ELF-1 (cell line): ENCODE results near the gene TMCC3.
"Not testable (repeated sequence)": the region's sequence is repeated elsewhere in the genome, so short reads cannot be mapped to it uniquely, and the experiment has no call there.

Experiments used
- DNase-seq: peaks from one replicate; pipeline ENCODE4 v3.0.0-alpha.2; 2016; ENCODE audit warnings: low read depth, low spot score

Gene TMCC3, protein sequence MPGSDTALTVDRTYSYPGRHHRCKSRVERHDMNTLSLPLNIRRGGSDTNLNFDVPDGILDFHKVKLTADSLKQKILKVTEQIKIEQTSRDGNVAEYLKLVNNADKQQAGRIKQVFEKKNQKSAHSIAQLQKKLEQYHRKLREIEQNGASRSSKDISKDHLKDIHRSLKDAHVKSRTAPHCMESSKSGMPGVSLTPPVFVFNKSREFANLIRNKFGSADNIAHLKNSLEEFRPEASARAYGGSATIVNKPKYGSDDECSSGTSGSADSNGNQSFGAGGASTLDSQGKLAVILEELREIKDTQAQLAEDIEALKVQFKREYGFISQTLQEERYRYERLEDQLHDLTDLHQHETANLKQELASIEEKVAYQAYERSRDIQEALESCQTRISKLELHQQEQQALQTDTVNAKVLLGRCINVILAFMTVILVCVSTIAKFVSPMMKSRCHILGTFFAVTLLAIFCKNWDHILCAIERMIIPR

DNA sequence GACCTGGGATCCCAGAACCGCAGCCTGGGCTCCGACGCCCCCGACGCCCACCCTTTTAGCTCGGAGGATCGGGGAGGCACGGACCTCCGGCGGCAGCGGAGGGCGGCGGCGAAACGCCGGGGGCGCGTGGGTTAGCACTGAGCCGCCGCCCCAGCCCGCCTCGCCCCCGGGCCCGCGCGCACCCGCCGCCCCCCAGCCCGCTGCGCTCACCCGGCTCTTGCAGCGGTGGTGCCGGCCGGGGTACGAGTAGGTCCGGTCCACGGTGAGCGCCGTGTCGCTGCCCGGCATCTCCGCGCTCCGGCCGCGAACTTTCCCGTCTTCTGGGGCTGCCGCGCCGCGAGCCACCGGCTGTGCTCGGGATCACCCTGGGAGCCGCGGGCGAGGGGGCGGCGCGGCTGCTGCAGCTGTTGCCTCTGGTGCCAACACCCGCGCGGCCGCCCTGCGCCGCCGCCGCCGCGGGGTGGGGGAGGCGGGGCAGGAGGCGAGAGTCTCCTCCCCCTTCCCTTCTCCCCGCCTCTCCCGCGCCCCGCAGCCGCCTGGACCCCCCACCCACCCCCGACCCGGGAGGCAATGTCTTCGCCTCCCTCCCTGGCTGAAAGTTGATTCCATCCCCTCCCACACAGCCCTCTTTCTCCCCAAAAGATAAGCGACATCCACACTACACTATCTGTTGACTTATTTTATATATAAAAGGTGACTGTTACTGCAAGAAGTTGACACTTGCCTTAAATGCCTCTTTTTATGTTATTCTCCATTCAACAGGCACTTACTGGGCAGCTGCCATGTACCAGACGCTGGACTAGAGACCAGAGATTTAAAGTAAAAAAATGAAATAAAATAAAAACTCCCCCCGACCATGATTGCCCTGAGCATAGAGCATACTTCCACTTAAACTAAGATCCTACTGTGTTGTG lies at the start of gene TMCC3:
TSS of gene TMCC3 (minus strand) at position 415 of the 914 bp plus-strand sequence. CDS start at position 288, 127 bp downstream.
- peak; percentile 36 for DNase-seq

DNA sequence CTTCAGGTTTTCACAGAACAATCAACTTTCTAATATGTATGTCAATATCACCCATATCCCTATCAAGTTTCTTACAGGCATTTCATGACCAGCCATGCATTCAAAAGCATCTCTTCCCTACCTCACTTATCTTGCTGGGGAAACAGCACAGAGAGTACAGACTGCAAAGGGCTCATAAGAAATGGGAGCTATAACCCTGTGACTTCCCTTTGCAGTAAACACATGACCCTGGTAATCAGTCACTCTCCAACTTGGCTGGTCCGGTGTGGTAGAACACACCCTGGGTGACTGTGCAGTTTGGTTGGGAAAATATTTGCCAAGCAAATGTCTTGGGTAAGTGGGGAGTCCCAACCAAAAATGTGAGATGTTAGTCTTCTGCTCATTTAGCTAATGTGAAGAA lies 49.4 kb upstream of the TMCC3 start:
- no peak for DNase-seq

DNA sequence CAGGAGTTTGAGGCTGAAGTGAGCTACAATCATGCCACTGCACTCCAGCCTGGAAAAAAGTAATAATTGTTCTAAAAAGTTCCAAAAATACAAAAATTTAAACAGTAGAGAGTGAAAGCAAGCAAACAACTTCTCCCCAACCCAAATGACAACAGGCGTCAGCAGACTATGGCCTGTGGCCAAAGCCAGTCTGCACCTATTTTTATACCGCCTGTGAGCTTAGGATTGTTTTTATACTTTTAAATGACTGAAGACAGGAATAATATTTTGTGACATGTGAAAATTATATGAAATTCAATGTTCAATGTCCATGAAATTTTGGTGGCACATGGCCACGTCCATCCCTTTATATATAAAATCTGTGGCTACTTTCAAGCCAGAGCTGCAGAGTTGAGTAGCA lies 48.2 kb upstream of the TMCC3 start:
- no peak for DNase-seq

DNA sequence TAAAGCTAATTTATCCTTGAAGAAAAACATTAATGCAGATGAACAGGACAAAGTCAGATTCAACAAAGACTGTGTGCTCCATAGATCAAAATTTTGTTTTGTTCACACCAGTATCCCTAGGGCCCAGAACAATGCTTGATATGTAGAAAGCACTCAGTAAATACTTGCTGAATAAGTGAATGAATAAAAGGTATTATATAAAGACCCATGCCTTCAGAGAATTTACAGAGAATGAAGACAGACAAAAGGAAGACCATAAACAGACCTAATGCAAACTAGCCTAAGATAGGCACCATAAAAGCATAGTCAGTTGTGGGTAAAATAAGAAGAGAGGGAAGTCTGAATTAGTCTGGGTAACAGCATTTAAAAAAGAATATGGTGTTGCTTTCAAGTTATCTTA lies 47.3 kb upstream of the TMCC3 start:
- no peak for DNase-seq

DNA sequence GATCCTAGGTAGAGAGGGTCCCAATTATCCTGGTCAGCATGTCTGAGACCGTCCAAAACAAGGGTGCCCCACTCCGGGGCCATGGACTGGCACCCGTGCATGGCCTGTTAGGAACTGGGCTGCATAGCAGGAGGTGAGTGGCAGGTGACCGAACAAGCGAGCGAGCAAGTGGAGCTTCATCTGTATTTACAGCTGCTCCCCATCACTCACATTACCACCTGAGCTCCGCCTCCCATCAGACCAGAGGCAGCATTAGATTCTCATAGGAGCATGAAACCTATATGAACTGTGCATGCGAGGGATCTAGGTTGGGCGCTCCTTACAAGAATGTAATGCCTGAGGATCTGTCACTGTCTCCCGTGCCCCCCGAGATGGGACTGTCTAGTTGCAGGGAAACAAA lies 44.4 kb upstream of the TMCC3 start:
- DNase-seq, result no peak

DNA sequence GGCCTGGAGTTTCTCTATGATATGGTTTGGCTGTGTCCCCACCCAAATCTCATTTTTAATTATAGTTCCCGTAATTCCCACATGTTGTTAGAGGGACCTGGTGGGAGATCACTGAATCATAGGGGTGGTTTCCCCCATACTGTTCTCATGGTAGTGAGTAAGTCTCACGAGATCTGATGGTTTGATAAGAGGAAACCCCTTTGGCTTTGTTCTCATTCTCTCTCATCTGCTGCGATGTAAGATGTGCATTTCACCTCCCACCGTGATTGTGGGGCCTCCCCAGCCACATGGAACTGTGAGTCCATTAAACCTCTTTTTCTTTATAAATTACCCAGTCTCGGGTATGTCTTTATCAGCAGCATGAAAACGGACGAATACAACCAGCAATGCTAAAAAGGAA lies 42.5 kb upstream of the TMCC3 start:
- DNase-seq, result not testable (repeated sequence)

DNA sequence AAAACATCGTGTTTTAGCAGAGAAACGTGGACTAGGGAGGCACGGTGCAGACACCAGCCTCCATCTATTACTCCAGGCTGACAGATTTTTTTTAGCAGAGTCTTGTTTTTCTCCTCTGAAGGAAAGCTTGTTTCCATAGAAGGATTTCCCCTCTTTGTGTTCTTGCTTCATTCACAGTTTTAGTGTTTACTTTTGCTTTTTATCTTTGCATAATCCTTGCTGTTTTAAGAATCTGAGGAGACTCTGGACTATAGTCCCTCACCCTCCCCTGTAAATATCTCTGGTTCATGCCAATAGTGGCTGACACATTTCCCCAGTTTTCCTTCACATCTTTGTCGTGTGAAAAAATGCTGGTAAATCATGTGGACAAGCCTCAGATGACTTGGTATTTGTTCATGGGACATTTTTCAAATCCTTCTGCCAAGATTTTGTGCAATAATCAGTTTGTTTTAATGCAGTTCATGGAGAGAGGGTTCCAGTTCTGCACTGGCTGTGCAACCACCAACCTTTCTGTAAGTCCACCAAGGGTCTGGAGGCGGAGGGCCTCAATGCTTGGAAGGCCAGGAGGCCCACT lies 39.9 kb upstream of the TMCC3 start:
- no peak for DNase-seq

DNA sequence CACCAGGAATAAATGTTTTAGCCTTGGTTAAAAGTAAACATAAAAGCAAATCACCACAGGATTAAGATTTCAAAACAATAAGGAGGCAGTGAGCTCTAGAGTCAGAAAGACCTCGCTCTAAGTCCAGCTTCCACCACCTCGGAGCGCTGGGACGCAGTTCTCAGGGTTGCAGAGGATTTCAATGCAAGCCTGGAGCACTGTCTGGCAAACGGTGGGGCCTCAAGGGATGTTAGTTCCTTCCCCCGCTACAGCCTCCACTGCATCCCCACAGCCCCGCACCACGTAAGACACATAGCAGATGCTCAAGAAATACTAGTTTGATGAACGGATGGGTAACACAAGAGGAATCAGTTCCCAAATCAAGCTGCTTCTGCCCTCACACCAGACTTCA lies 39.3 kb upstream of the TMCC3 start:
- no peak for DNase-seq

DNA sequence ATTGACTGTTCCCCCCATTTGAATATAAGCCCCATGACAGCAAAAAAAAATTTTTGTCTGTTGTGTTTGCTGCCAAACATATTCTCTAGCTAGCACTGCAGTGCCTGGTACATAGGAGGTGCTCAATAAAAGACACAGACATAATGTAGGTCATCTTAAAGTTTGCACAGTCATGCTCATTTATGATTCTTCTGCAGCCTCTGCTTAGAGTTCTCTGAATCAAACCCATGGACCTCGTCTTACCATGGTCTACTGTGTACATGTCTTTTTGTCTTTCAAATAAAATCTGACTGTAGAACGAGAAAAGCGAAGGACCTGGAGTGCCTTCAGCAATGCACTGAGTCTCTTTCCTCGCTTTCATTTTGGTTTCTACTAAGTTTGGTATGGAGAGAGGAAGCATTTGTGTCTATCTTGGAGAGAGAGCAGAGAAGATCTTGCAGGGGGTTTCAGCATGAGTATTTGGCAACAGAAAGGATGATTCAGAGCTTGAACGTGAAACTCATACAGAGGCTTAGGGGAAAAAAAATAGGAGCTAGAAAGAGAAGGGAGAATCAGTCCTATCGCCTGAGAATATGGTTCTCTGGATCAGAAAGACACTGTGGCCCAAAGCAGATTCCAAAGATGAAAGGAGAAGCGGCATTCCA lies 38.8 kb upstream of the TMCC3 start:
- DNase-seq, result no peak

DNA sequence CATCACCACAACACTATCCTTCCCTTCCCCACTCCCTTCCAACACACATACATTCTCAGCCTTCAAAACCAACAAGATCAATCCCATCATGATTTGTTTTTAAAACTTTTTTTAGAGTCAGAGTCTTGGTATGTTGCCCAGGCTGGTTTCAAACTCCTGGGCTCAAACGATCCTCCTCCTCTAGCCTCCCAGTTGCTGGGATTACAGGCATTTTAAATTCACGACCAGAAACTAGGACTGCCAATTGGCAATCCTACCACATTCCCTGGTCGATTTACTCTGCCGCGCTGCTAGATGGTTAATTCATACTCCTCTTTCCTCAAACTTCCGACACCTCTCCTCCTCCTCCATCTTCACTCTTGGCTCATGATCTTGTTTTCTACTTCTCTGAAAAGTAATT lies 37.5 kb upstream of the TMCC3 start:
- no peak for DNase-seq

DNA sequence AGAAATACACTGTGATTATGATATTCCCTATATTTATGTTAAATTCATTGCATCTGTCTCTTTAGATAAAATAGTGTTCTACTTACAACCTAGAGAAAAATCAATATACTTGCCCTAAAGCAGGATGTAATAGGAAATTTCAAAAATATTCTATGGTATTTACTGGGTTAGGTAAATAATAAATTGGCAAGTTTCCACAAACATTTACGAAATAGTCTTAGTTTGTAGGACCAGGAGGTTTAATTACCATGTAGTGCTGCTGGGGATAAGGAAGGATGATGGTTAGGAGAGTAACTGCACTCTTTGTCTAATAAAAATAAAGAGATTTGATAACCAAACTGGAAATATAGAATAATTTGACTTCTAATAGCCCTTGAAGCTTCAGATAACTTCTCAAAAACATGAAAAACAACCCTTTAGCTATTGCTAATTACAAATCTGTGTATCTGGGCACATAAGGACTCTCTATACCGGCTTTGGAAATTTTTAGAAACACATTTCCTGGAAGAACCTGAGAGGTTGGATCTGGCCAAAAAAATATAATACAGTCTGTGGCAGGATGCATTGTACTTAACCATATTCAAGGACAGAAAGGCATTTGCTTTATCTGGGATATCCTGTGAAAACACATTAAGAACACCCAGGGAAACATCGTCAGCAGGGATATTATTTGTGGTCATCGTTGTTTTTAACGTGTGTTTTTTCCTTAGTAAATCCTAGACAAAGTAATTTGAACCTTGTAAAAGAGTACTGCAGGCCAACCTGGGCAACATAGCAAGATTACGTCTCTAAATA lies 36.7 kb upstream of the TMCC3 start:
- no peak for DNase-seq

DNA sequence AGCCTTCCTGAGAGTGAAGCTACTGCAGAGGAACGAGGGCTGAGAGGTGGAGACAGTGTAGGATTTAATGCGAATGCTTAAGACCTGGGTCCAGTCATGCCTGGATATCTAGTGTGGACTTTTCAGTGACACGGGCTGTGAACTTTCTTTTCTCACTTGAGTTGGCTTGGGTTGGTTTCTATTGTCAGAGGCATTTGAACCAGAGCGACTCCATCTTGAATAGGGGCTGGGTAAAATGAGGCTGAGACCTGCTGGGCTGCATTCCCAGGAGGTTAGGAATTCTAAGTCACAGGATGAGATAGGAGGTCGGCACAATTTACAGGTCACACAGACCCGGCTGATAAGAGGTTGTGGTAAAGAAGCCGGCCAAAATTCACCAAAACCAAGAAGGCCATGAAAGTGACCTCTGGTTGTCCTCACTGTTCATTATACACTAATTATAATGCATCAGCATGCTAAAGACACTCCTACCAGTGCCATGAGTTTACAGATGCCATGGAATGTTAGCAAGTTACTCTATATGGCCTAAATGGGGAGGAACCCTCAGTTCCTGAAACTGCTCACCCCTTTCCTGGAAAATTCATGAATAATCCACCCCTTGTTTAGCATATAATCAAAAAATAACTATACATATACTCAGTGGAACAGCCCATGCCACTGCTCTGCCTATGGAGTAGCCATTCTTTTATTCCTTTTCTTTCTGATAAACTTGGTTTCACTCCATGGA lies 34.2 kb upstream of the TMCC3 start:
- no peak for DNase-seq

DNA sequence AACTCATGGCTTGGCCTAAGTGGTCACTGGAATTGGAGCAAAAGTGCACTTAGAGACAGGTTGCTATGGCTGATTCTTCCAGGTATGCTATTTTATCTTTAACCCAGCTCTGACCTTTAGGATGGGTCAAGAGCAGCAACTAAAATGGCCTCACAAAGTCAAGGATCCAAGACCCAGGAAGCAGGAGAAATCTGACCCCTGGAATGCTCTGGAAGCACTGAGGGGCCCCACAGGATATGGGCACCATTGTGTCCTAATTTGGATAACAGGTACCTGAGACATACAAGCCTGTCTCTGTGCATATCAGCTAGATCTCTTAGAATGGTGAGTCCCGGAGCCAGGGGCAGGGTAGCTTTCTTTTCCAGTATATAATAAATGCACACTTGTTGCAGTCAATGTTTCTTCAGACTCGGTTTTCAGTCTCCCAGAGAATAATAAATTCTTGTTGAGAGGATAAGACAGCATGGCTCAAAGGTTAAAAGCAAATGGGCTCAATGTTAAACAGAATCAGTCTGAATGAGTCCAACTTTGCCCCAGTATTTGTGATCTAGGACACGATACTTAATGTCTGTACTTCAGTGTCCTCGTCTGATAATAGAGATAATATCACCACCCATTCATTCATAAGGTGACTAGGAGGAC lies 29.3 kb upstream of the TMCC3 start:
- no peak for DNase-seq

DNA sequence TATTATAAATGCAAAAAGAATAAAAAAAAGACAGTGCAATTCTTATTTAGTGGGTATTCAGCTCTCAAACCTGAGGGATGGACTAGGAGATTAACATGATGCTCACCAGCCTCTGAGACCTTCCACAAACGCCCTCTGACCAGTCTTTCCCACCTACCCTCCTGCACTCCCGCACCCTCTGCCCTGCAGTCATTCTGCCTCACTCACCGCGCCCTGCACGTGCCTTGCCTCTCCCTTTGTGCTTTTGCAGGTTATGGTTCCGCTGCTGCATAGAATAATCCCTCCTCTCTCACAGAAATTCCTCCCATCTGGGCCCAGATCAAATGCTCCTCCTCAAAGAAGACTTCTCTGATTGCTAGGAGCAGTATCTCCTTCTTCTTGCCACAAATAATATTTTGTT lies 28.5 kb upstream of the TMCC3 start:
- no peak for DNase-seq

DNA sequence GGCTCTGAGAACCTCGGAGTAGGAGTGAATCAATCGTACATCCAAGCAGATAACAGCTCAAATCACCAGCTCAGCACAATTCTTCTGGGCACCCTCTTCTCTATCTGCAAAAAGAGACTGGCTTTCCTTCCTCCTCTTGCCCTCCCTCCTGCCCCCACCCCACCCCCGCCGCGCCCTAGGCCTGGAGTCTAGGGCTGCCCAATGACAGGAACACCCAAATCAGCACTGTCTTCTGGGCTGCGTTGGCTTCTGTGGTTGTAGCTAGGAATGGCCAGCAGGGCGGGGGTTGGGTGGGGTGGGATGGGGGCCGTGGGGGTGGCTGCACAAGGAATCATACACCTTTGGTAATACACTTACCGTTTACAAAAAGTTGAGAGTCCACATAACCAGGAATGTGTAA lies 28.0 kb upstream of the TMCC3 start:
- DNase-seq, result no peak

DNA sequence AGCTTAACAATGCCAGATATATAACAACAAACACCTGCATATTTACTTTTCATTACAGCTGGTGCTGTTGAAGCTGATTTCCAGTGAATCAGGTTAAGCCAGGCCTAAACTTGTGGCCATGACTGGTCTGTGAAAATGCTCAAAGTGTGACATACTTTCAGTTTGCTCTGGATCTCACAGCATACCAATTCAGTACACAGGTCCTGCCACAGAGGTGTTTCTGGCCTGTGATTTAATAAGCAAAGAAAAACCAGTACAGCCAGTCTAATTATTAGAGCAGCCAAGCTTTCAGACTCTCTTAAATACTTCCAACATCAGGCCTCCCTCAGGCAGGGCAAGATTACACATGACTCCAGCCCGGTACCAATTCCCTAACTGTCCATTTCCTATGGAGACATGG lies 27.4 kb upstream of the TMCC3 start:
- DNase-seq, result no peak

DNA sequence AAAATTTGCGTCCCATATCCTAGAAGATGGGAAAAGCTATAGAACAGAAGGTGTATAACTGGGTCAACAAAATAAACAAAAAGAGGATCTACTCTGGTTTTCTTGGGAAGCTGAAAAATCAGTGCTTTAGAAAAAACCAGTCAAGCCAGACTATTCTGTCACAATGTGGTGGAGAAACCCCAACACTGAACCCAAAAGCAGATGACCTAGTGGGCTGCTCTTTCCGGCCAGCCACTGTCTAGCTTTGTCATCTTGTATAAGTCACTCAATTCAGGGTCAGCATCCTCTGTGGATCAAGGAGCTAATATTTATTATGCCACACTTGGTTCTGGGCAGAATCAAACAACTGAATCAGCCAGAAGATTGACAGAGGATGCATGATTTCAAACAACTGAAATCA lies 26.6 kb upstream of the TMCC3 start:
- DNase-seq, result no peak

DNA sequence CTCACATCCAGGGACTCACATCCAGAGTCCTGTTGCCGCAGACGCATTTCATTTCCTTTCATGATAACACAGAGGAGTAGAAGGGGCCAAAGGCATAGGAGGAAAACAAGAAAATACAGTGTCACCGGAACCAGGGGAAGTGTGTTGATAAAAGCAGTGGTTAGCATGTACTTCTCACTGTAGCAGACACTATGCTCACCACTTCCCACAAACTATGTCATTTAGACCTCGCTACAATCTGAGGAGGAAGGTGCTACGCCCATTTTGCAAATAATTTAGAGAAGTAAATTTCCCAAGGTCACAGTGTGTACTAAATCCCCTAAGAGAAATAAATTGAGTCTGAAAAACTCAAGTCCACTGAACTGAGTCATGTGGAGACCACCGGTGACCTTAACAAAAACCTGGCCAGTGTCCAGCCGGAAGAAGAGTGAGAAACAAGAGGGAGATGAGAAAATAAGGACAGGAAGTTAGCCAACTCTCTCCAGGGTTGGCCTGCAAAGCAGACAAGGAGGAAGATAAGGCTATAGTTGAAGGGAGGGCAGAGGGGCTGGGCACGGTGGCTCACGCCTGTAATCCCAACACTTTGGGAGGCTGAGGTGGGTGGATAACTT lies 25.8 kb upstream of the TMCC3 start:
- DNase-seq, result peak; percentile 14

DNA sequence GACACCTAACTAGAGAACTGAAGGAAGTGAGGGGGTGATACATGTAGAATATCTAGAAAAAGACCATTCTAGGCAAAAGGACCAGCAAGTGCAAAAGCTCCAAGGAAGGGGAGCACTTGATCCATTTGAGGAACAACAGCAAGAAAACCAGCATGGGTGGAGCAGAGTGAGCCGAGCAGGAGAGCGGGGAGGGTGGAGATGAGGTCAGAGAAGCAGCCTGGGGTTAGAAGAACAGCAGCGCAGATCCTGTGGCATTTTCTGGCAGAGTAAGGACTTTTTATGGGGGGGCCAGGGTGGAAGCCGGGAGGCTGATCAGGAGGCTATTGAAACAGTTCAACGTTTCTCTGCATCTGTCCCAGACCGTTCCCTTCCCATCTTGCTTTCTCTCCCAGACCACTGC lies 24.5 kb upstream of the TMCC3 start:
- peak; percentile 9 for DNase-seq
